ENCODE data around the gene ETV5.

Gene ETV5

GRCh38 chr3:186121968-186122367, 13.1 kb upstream of the ETV5 start:
- DNase-seq: no peak

- no peak for DNase-seq
These were observed 12.4 kb upstream of the ETV5 start for GRCh38 chr3:186121278-186121677.

- DNase-seq: no peak
These were observed 10.6 kb upstream of the ETV5 start for GRCh38 chr3:186119499-186119898.

GRCh38 chr3:186118692-186119091, 9.8 kb upstream of the ETV5 start:
- no peak for DNase-seq

- no peak for DNase-seq
These were observed 8.7 kb upstream of the ETV5 start for GRCh38 chr3:186117521-186118134.

GRCh38 chr3:186115239-186115996, 6.5 kb upstream of the ETV5 start:
- DNase-seq: no peak

- DNase-seq: no peak
These were observed 2.4 kb upstream of the ETV5 start for GRCh38 chr3:186110975-186111974.

GRCh38 chr3:186109897-186110803, 1.3 kb upstream of the ETV5 start:
- DNase-seq: no peak

GRCh38 chr3:186108106-186108940, 566 bp downstream of the ETV5 start:
- no peak for DNase-seq

GRCh38 chr3:186107215-186108105, 1.4 kb downstream of the ETV5 start:
- peak; percentile 7 for DNase-seq

- DNase-seq: no peak
These were observed 3.3 kb downstream of the ETV5 start for GRCh38 chr3:186105543-186105942.

- no peak for DNase-seq
These were observed 6.2 kb downstream of the ETV5 start for GRCh38 chr3:186102687-186103086.

GRCh38 chr3:186100398-186100797, 8.5 kb downstream of the ETV5 start:
- DNase-seq: no peak

GRCh38 chr3:186099178-186099577, 9.7 kb downstream of the ETV5 start:
- DNase-seq: no peak

- no peak for DNase-seq
These were observed 10.1 kb downstream of the ETV5 start for GRCh38 chr3:186098740-186099139.

GRCh38 chr3:186097663-186098451, 11.0 kb downstream of the ETV5 start:
- DNase-seq: no peak

GRCh38 chr3:186097317-186097662, 11.6 kb downstream of the ETV5 start:
- DNase-seq: no peak

- no peak for DNase-seq
These were observed 12.6 kb downstream of the ETV5 start for GRCh38 chr3:186096290-186096689.

GRCh38 chr3:186095561-186096081, 13.3 kb downstream of the ETV5 start:
- DNase-seq: no peak

All from effector CD8-positive, alpha-beta T cell (primary cell).